NCI-H2196 treated with DMSO at 0.1 percent for 48 hours (cell line): ENCODE data around the gene KCTD2.
"Not testable (repeated sequence)": the region's sequence is repeated elsewhere in the genome, so short reads cannot be mapped to it uniquely, and the experiment has no call there.

ENCODE experiments used
- DNase-seq: peaks from one replicate; lab custom pipeline; 2025; ENCODE audit not compliant: unreplicated experiment; lab: John Stamatoyannopoulos, UW

Gene KCTD2

GRCh38 chr17:75049057-75049456, 2.0 kb downstream of the KCTD2 start:
- no peak for DNase-seq

GRCh38 chr17:75049706-75050105, 2.7 kb downstream of the KCTD2 start:
- DNase-seq: no peak

- no peak for DNase-seq
Measured at GRCh38 chr17:75051941-75052340, 4.9 kb downstream of the KCTD2 start.

GRCh38 chr17:75059369-75060345, 12.6 kb downstream of the KCTD2 start:
- DNase-seq: no peak

GRCh38 chr17:75060434-75061054, 13.5 kb downstream of the KCTD2 start:
- no peak for DNase-seq

GRCh38 chr17:75061055-75061438, 14.0 kb downstream of the KCTD2 start:
- no peak for DNase-seq

GRCh38 chr17:75061618-75062017, 14.6 kb downstream of the KCTD2 start:
- no peak for DNase-seq

- DNase-seq: no peak
Measured at GRCh38 chr17:75063201-75063600, 16.2 kb downstream of the KCTD2 start.

GRCh38 chr17:75063626-75064025, 16.6 kb downstream of the KCTD2 start:
- no peak for DNase-seq

GRCh38 chr17:75064040-75064439, 17.0 kb downstream of the KCTD2 start:
- DNase-seq: no peak

GRCh38 chr17:75064460-75064859, 17.4 kb downstream of the KCTD2 start:
- no peak for DNase-seq

- DNase-seq: no peak
Measured at GRCh38 chr17:75064867-75065561, 18.0 kb downstream of the KCTD2 start.

GRCh38 chr17:75065562-75066151, 18.6 kb downstream of the KCTD2 start:
- no peak for DNase-seq

GRCh38 chr17:75067856-75068255, 20.8 kb downstream of the KCTD2 start:
- no peak for DNase-seq

- no peak for DNase-seq
Measured at GRCh38 chr17:75068750-75069149, 21.7 kb downstream of the KCTD2 start.

GRCh38 chr17:75069783-75070182, 22.8 kb downstream of the KCTD2 start:
- no peak for DNase-seq

GRCh38 chr17:75071478-75072271, 24.6 kb downstream of the KCTD2 start:
- not testable (repeated sequence) for DNase-seq

GRCh38 chr17:75072909-75073308, 25.9 kb downstream of the KCTD2 start:
- not testable (repeated sequence) for DNase-seq

GRCh38 chr17:75073618-75074047, 26.6 kb downstream of the KCTD2 start:
- no peak for DNase-seq

- no peak for DNase-seq
Measured at GRCh38 chr17:75074532-75074931, 27.5 kb downstream of the KCTD2 start.
